ENCODE results near the gene DNAJC8. TPM values are rescaled to one million over a fixed set of nuclear protein-coding genes. Genes with fewer than 3 reads are reported as not detected.

DNAJC8 gene
- total and polyA plus RNA-seq, 9 donors = 74.3 to 107 (median 82.4) TPM

GRCh38 chr1:28269529-28269928 is 36.7 kb upstream of the DNAJC8 start:
- Histone ChIP-seq H3K9me3 (replicated peaks; ENCODE audit: control insufficient read depth, low read depth, low read length) (no peaks in the 10 kb centered on the region), H3K36me3 (ENCODE audit: control insufficient read depth, insufficient read depth, low read length) (peaks cover 12% of the 10 kb centered on the region), H3K27me3 (ENCODE audit: control insufficient read depth, insufficient read depth, low read length) (no peaks in the 10 kb centered on the region), H3K27ac (ENCODE audit: low read length) (no peak overlapping the region), H3K4me3 (ENCODE audit: low read length) (no peak overlapping the region), H3K4me1 (ENCODE audit: control insufficient read depth, insufficient read depth, low read length) (no peaks in the 10 kb centered on the region)
- WGBS (ENCODE audit: insufficient coverage) = no CpG with 5 or more reads among the region's 2 CpGs
- DNase-seq = no peak

GRCh38 chr1:28267633-28268032 is 34.8 kb upstream of the DNAJC8 start:
- Histone ChIP-seq H3K27me3 (ENCODE audit: control insufficient read depth, insufficient read depth, low read length) (no peaks in the 10 kb centered on the region), H3K4me1 (ENCODE audit: control insufficient read depth, insufficient read depth, low read length) (no peaks in the 10 kb centered on the region), H3K36me3 (ENCODE audit: control insufficient read depth, insufficient read depth, low read length) (peaks cover 3% of the 10 kb centered on the region), H3K27ac (ENCODE audit: low read length) (no peak overlapping the region), H3K4me3 (ENCODE audit: low read length) (no peak overlapping the region), H3K9me3 (replicated peaks; ENCODE audit: control insufficient read depth, low read depth, low read length) (no peaks in the 10 kb centered on the region)
- no peak for DNase-seq
- WGBS (ENCODE audit: insufficient coverage) = 44% methylated on average over 2 of the region's 2 CpGs

GRCh38 chr1:28266920-28267322 is 34.1 kb upstream of the DNAJC8 start:
- DNase-seq = no peak
- Histone ChIP-seq H3K4me1 (ENCODE audit: control insufficient read depth, insufficient read depth, low read length) (no peaks in the 10 kb centered on the region), H3K27ac (ENCODE audit: low read length) (no peak overlapping the region), H3K9me3 (replicated peaks; ENCODE audit: control insufficient read depth, low read depth, low read length) (no peaks in the 10 kb centered on the region), H3K4me3 (ENCODE audit: low read length) (no peak overlapping the region), H3K27me3 (ENCODE audit: control insufficient read depth, insufficient read depth, low read length) (peaks cover 2% of the 10 kb centered on the region), H3K36me3 (ENCODE audit: control insufficient read depth, insufficient read depth, low read length) (peaks cover 3% of the 10 kb centered on the region)
- WGBS (ENCODE audit: insufficient coverage) = 17% methylated on average over 1 of the region's 5 CpGs

GRCh38 chr1:28265577-28265976 is 32.7 kb upstream of the DNAJC8 start:
- DNase-seq = no peak
- no peak overlapping the region for H3K27ac ChIP-seq (ENCODE audit: low read length)
- H3K9me3 ChIP-seq (replicated peaks; ENCODE audit: control insufficient read depth, low read depth, low read length) = no peaks in the 10 kb centered on the region
- WGBS (ENCODE audit: insufficient coverage) = 29% methylated on average over 1 of the region's 8 CpGs
- peaks cover 2% of the 10 kb centered on the region for H3K4me1 ChIP-seq (ENCODE audit: control insufficient read depth, insufficient read depth, low read length)
- H3K27me3 ChIP-seq (ENCODE audit: control insufficient read depth, insufficient read depth, low read length) = peaks cover 5% of the 10 kb centered on the region
- H3K36me3 ChIP-seq (ENCODE audit: control insufficient read depth, insufficient read depth, low read length) = no peaks in the 10 kb centered on the region
- H3K4me3 ChIP-seq (ENCODE audit: low read length) = no peak overlapping the region

- Histone ChIP-seq H3K4me1 (ENCODE audit: control insufficient read depth, insufficient read depth, low read length) (peaks cover 3% of the 10 kb centered on the region), H3K27me3 (ENCODE audit: control insufficient read depth, insufficient read depth, low read length) (peaks cover 5% of the 10 kb centered on the region), H3K36me3 (ENCODE audit: control insufficient read depth, insufficient read depth, low read length) (no peaks in the 10 kb centered on the region), H3K4me3 (ENCODE audit: low read length) (no peak overlapping the region), H3K27ac (ENCODE audit: low read length) (no peak overlapping the region), H3K9me3 (replicated peaks; ENCODE audit: control insufficient read depth, low read depth, low read length) (no peaks in the 10 kb centered on the region)
- WGBS (ENCODE audit: insufficient coverage) = 90% methylated on average over 1 of the region's 1 CpG
- DNase-seq = no peak
These were observed 32.1 kb upstream of the DNAJC8 start for GRCh38 chr1:28264897-28265296.

GRCh38 chr1:28260803-28261174 is 28.0 kb upstream of the DNAJC8 start:
- Histone ChIP-seq H3K27ac (ENCODE audit: low read length) (no peak overlapping the region), H3K4me3 (ENCODE audit: low read length) (peak overlapping the region; percentile 98), H3K36me3 (ENCODE audit: control insufficient read depth, insufficient read depth, low read length) (no peaks in the 10 kb centered on the region), H3K9me3 (replicated peaks; ENCODE audit: control insufficient read depth, low read depth, low read length) (no peaks in the 10 kb centered on the region), H3K27me3 (ENCODE audit: control insufficient read depth, insufficient read depth, low read length) (peaks cover 5% of the 10 kb centered on the region), H3K4me1 (ENCODE audit: control insufficient read depth, insufficient read depth, low read length) (peaks cover 9% of the 10 kb centered on the region)
- no peak for DNase-seq
- WGBS (ENCODE audit: insufficient coverage) = 49% methylated on average over 3 of the region's 7 CpGs

- WGBS (ENCODE audit: insufficient coverage) = 2% methylated on average over 38 of the region's 66 CpGs
- Histone ChIP-seq H3K9me3 (replicated peaks; ENCODE audit: control insufficient read depth, low read depth, low read length) (no peaks in the 10 kb centered on the region), H3K36me3 (ENCODE audit: control insufficient read depth, insufficient read depth, low read length) (no peaks in the 10 kb centered on the region), H3K4me1 (ENCODE audit: control insufficient read depth, insufficient read depth, low read length) (peaks cover 9% of the 10 kb centered on the region), H3K27ac (ENCODE audit: low read length) (peak overlapping the region; percentile 93), H3K27me3 (ENCODE audit: control insufficient read depth, insufficient read depth, low read length) (peaks cover 5% of the 10 kb centered on the region), H3K4me3 (ENCODE audit: low read length) (peak overlapping the region; percentile 98)
- DNase-seq = peak; percentile 96
These were observed 27.3 kb upstream of the DNAJC8 start for GRCh38 chr1:28259934-28260802.

- Histone ChIP-seq H3K4me3 (ENCODE audit: low read length) (peak within 1 kb of the TSS; percentile 98), H3K27ac (ENCODE audit: low read length) (peak within 1 kb of the TSS; percentile 93), H3K36me3 (ENCODE audit: control insufficient read depth, insufficient read depth, low read length) (no peaks in the 10 kb centered on the region), H3K9me3 (replicated peaks; ENCODE audit: control insufficient read depth, low read depth, low read length) (no peaks in the 10 kb centered on the region), H3K27me3 (ENCODE audit: control insufficient read depth, insufficient read depth, low read length) (peaks cover 5% of the 10 kb centered on the region), H3K4me1 (ENCODE audit: control insufficient read depth, insufficient read depth, low read length) (peaks cover 9% of the 10 kb centered on the region)
- DNase-seq = peak; percentile 99
- WGBS (ENCODE audit: insufficient coverage) = under 1% methylated on average over 76 of the region's 76 CpGs
These were observed 26.6 kb upstream of the DNAJC8 start, which contains the start of gene SESN2 for GRCh38 chr1:28259252-28259933. SESN2 (plus strand) TSS chr1:28259518; CDS start chr1:28259848, 330 bp downstream.

- no peak overlapping the region for H3K27ac ChIP-seq (ENCODE audit: low read length)
- H3K4me3 ChIP-seq (ENCODE audit: low read length) = no peak overlapping the region
- WGBS (ENCODE audit: insufficient coverage) = 5% methylated on average over 9 of the region's 12 CpGs
These were observed 25.9 kb upstream of the DNAJC8 start for GRCh38 chr1:28258628-28259251.

GRCh38 chr1:28257736-28258135 is 24.9 kb upstream of the DNAJC8 start:
- Histone ChIP-seq H3K27ac (ENCODE audit: low read length) (no peak overlapping the region), H3K36me3 (ENCODE audit: control insufficient read depth, insufficient read depth, low read length) (no peaks in the 10 kb centered on the region), H3K9me3 (replicated peaks; ENCODE audit: control insufficient read depth, low read depth, low read length) (no peaks in the 10 kb centered on the region), H3K4me3 (ENCODE audit: low read length) (no peak overlapping the region), H3K27me3 (ENCODE audit: control insufficient read depth, insufficient read depth, low read length) (peaks cover 5% of the 10 kb centered on the region), H3K4me1 (ENCODE audit: control insufficient read depth, insufficient read depth, low read length) (peaks cover 9% of the 10 kb centered on the region)
- no CpG with 5 or more reads among the region's 4 CpGs for whole genome bisulfite sequencing (ENCODE audit: insufficient coverage)
- DNase-seq = no peak

More at GRCh38 chr1:28258628-28259251, 25.9 kb upstream of the DNAJC8 start:
- H3K27me3 ChIP-seq (ENCODE audit: control insufficient read depth, insufficient read depth, low read length) = peaks cover 5% of the 10 kb centered on the region
- no peaks in the 10 kb centered on the region for H3K9me3 ChIP-seq (replicated peaks; ENCODE audit: control insufficient read depth, low read depth, low read length)
- no peaks in the 10 kb centered on the region for H3K36me3 ChIP-seq (ENCODE audit: control insufficient read depth, insufficient read depth, low read length)
- peaks cover 9% of the 10 kb centered on the region for H3K4me1 ChIP-seq (ENCODE audit: control insufficient read depth, insufficient read depth, low read length)
- DNase-seq = no peak
